OCI-LY7 (cell line): ENCODE data around the gene EPHA6. TPM values are rescaled to one million over a fixed set of nuclear protein-coding genes. Genes with fewer than 3 reads are reported as not detected.

ENCODE experiments used
- BruUV-seq: library from RNA; stranded (reverse); fragments of 400-500 nt; replicated peaks from 2 replicates; lab custom pipeline; 2021; lab: Mats Ljungman, UMichigan
- CTCF ChIA-PET: fragments of 300-600 bp; sonication (Branson Sonifier 250); formaldehyde crosslinking; loops from one replicate; lab custom pipeline; 2022; ENCODE audit warnings: antibody characterized with exemption; ENCODE audit not compliant: unreplicated experiment; lab: Charles Lee
- POLR2A ChIA-PET: fragments of 300-600 bp; sonication (Branson Sonifier 250); formaldehyde crosslinking; loops from one replicate; lab custom pipeline; 2022; ENCODE audit warnings: antibody characterized with exemption; lab: Charles Lee
- DNase-seq: peaks from one replicate; pipeline ENCODE4 v3.0.0-alpha.2; 2015; ENCODE audit warnings: low spot score
- H2AFZ ChIP-seq: fragments of 200-600 bp; sonication (generic), shearing (Covaris generic); 2 replicates; pipeline ENCODE4 v1.6.1; 2014; ENCODE audit warnings: mild to moderate bottlenecking, antibody characterized with exemption, low read length, moderate library complexity
- H3K27ac ChIP-seq: fragments of 200-600 bp; sonication (generic); 2 replicates; pipeline ENCODE4 v1.5.1; 2014; ENCODE audit warnings: mixed run types, low read depth, mild to moderate bottlenecking, moderate library complexity, low read length, inconsistent platforms; ENCODE audit not compliant: poor library complexity, severe bottlenecking
- H3K36me3 ChIP-seq: fragments of 200-600 bp; sonication (generic); 2 replicates; pipeline ENCODE4 v1.6.1; 2014; ENCODE audit warnings: mild to moderate bottlenecking, antibody characterized with exemption, low read length, moderate library complexity, mixed read lengths; ENCODE audit not compliant: insufficient read depth
- H3K4me1 ChIP-seq: fragments of 200-600 bp; sonication (generic); 2 replicates; pipeline ENCODE4 v1.5.1; 2014; ENCODE audit warnings: mild to moderate bottlenecking, low read length; ENCODE audit not compliant: insufficient read depth, poor library complexity, severe bottlenecking
- H3K4me2 ChIP-seq: fragments of 200-600 bp; sonication (generic); 2 replicates; pipeline ENCODE4 v1.6.1; 2014; ENCODE audit warnings: mild to moderate bottlenecking, low read length
- H3K4me3 ChIP-seq: fragments of 200-600 bp; sonication (generic); 2 replicates; pipeline ENCODE4 v1.5.1; 2014; ENCODE audit warnings: mild to moderate bottlenecking, low read depth, low read length; ENCODE audit not compliant: poor library complexity, severe bottlenecking
- H3K79me2 ChIP-seq: fragments of 200-600 bp; sonication (generic); 2 replicates; pipeline ENCODE4 v1.6.1; 2016; ENCODE audit warnings: low read depth, mild to moderate bottlenecking, low read length, moderate library complexity, mixed read lengths; ENCODE audit not compliant: insufficient read depth
- H3K9me2 ChIP-seq: fragments of 200-600 bp; sonication (generic); 2 replicates; pipeline ENCODE4 v1.6.1; 2016; ENCODE audit warnings: mild to moderate bottlenecking, low read length, mixed read lengths; ENCODE audit not compliant: insufficient read depth
- H3K9me3 ChIP-seq: fragments of 200-600 bp; sonication (generic); 2 replicates; pipeline ENCODE4 v1.6.1; 2014; ENCODE audit warnings: mild to moderate bottlenecking, mixed run types, low read length, mixed read lengths
- H4K20me1 ChIP-seq: fragments of 200-600 bp; sonication (generic); 2 replicates; pipeline ENCODE4 v1.6.1; 2014; ENCODE audit warnings: mild to moderate bottlenecking, antibody characterized with exemption, low read length, moderate library complexity, mixed read lengths; ENCODE audit not compliant: insufficient read depth
- EZH2phosphoT487 ChIP-seq: fragments of 200-600 bp; sonication (generic); IDR thresholded peaks from 2 replicates; pipeline ENCODE4 v1.6.1; 2018; ENCODE audit warnings: low read depth, borderline replicate concordance, mild to moderate bottlenecking, mixed run types, antibody characterized with exemption, low read length, moderate library complexity, mixed read lengths
- intact Hi-C: fragments of 100-400 bp; cut with micrococcal nuclease; formaldehyde crosslinking; loops from one replicate; pipeline ENCODE4 v1.10.0; 2022; ENCODE audit not compliant: unreplicated experiment
- total RNA-seq, 2 experiments: library from RNA; depleted of rRNA in 1 of 2; stranded (reverse); fragments of >200 nt in 1 of 2; shearing (Covaris generic) in 1 of 2; gene quantifications; 2 replicates each; pipeline ENCODE4 v1.2.3, GENCODE V29; 2014 to 2022
- TF ChIP-seq, protein P1 (sequence below): fragments of 200-600 bp; sonication (generic); conservative IDR thresholded peaks from 2 replicates; pipeline ENCODE4 v1.5.1; 2014; ENCODE audit warnings: mild to moderate bottlenecking, antibody characterized with exemption, low read length, moderate library complexity, mixed read lengths

Gene EPHA6
- total RNA-seq, 2 experiments from 2014 or later: not detected

DNA sequence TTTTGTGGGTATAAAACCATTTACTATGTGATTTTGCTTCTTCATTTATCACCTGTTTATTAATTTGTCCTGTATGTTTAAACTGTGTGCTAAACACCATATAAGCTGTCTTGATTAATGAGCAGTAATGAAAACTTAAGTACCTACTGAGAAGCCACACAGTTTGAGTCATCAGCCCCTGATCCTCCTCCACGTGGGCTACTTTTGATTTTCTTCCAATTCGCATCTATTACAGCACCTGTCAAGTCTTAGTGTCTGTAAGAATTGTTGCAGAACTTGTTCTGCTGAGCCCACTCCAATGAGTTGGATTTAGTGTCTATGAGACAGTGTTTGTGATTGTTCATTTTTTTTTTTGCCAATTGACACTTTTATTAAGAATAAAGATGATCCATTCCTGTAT is 16.8 kb downstream of the EPHA6 start:
- ChIA-PET CTCF (no interaction called here), POLR2A (no interaction called here)
- no peaks in the 10 kb centered on the region for H3K9me3 ChIP-seq
- H2AFZ ChIP-seq: no peak overlapping the region
- TF ChIP-seq, protein P1, sequence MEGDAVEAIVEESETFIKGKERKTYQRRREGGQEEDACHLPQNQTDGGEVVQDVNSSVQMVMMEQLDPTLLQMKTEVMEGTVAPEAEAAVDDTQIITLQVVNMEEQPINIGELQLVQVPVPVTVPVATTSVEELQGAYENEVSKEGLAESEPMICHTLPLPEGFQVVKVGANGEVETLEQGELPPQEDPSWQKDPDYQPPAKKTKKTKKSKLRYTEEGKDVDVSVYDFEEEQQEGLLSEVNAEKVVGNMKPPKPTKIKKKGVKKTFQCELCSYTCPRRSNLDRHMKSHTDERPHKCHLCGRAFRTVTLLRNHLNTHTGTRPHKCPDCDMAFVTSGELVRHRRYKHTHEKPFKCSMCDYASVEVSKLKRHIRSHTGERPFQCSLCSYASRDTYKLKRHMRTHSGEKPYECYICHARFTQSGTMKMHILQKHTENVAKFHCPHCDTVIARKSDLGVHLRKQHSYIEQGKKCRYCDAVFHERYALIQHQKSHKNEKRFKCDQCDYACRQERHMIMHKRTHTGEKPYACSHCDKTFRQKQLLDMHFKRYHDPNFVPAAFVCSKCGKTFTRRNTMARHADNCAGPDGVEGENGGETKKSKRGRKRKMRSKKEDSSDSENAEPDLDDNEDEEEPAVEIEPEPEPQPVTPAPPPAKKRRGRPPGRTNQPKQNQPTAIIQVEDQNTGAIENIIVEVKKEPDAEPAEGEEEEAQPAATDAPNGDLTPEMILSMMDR: no peak
- TF ChIP-seq EZH2phosphoT487: no peak
- no peak overlapping the region for H3K27ac ChIP-seq
- DNase-seq: no peak
- intact Hi-C loops: no loop called here
- no peaks in the 10 kb centered on the region for H3K79me2 ChIP-seq
- no peaks in the 10 kb centered on the region for H4K20me1 ChIP-seq
- H3K4me1 ChIP-seq: no peaks in the 10 kb centered on the region
- no TSS peak for BruUV-seq
- H3K36me3 ChIP-seq: no peaks in the 10 kb centered on the region
- H3K4me3 ChIP-seq: no peak overlapping the region
- H3K9me2 ChIP-seq: no peaks in the 10 kb centered on the region
- H3K4me2 ChIP-seq: no peak overlapping the region

GRCh38 chr3:96833301-96833700 is 18.9 kb downstream of the EPHA6 start:
- Histone ChIP-seq H3K27ac (no peak overlapping the region), H3K4me3 (no peak overlapping the region), H3K36me3 (no peaks in the 10 kb centered on the region), H4K20me1 (no peaks in the 10 kb centered on the region), H3K9me2 (no peaks in the 10 kb centered on the region), H2AFZ (no peak overlapping the region), H3K79me2 (no peaks in the 10 kb centered on the region), H3K4me1 (no peaks in the 10 kb centered on the region), H3K9me3 (no peaks in the 10 kb centered on the region), H3K4me2 (no peak overlapping the region)
- POLR2A ChIA-PET: no interaction called here
- TF ChIP-seq EZH2phosphoT487: no peak
- TF ChIP-seq, protein P1: no peak
- no TSS peak for BruUV-seq
- intact Hi-C loops: no loop called here
- CTCF ChIA-PET: no interaction called here
- no peak for DNase-seq

GRCh38 chr3:96836153-96836915 is 21.9 kb downstream of the EPHA6 start:
- Histone ChIP-seq H4K20me1 (no peaks in the 10 kb centered on the region), H3K4me1 (no peaks in the 10 kb centered on the region), H3K9me3 (no peaks in the 10 kb centered on the region), H3K9me2 (no peaks in the 10 kb centered on the region), H2AFZ (no peak overlapping the region), H3K27ac (no peak overlapping the region), H3K79me2 (no peaks in the 10 kb centered on the region), H3K36me3 (no peaks in the 10 kb centered on the region), H3K4me2 (no peak overlapping the region), H3K4me3 (no peak overlapping the region)
- no peak for DNase-seq
- BruUV-seq: no TSS peak
- intact Hi-C loops: no loop called here
- no peak for TF ChIP-seq EZH2phosphoT487
- TF ChIP-seq, protein P1: no peak
- ChIA-PET POLR2A (no interaction called here), CTCF (no interaction called here)
